Activated B cell treated with CpG ODN at 0.5 μM for 24 hours (primary cell): ENCODE data around the gene RNF225. TPM values are rescaled to one million over a fixed set of nuclear protein-coding genes. Genes with fewer than 3 reads are reported as not detected.

Experiments used
- ATAC-seq: fragments of 200-7000 bp; cut with Tn5 transposase; one replicate; pipeline ENCODE4 v1.10.0; 2021; ENCODE audit warnings: low read depth, mild to moderate bottlenecking, moderate library complexity
- CTCF ChIA-PET: fragments of 350-600 bp; sonication (Branson Sonifier 250); formaldehyde crosslinking; loops from one replicate; lab custom pipeline; 2021; ENCODE audit warnings: antibody characterized with exemption; lab: Charles Lee
- POLR2A ChIA-PET: fragments of 350-600 bp; sonication (Branson Sonifier 250); formaldehyde crosslinking; loops from one replicate; lab custom pipeline; 2021; ENCODE audit warnings: antibody characterized with exemption; lab: Charles Lee
- DNase-seq: peaks from one replicate; pipeline ENCODE4 v3.0.0; 2022
- H3K27ac Mint-ChIP-seq: one replicate; pipeline ENCODE4 v1.8.0; 2020; ENCODE audit warnings: mixed read lengths
- H3K27me3 Mint-ChIP-seq: one replicate; pipeline ENCODE4 v1.8.0; 2021; ENCODE audit warnings: mixed read lengths
- H3K36me3 Mint-ChIP-seq: one replicate; pipeline ENCODE4 v1.8.0; 2021; ENCODE audit warnings: low read depth, mixed read lengths
- H3K4me1 Mint-ChIP-seq: one replicate; pipeline ENCODE4 v1.8.0; 2021; ENCODE audit warnings: mixed read lengths
- H3K4me3 Mint-ChIP-seq: one replicate; pipeline ENCODE4 v1.8.0; 2020; ENCODE audit warnings: mild to moderate bottlenecking, mixed read lengths
- H3K9me3 Mint-ChIP-seq: one replicate; pipeline ENCODE4 v1.8.0; 2020; ENCODE audit warnings: mixed read lengths
- CTCF ChIP-seq: fragments of 200-600 bp; IDR thresholded peaks from one replicate; pipeline ENCODE4 v1.8.0; 2022; ENCODE audit warnings: antibody characterized with exemption, mild to moderate bottlenecking
- intact Hi-C: fragments of 100-400 bp; cut with micrococcal nuclease; formaldehyde crosslinking; loops from one replicate; pipeline ENCODE4 v1.15.1; 2024
- total RNA-seq: library from RNA; stranded (reverse); gene quantifications from 2 replicates; pipeline ENCODE4 v1.2.3, GENCODE V29; 2022

The RNF225 gene
- total RNA-seq, 1 donor from 2014 or later = not detected

DNA sequence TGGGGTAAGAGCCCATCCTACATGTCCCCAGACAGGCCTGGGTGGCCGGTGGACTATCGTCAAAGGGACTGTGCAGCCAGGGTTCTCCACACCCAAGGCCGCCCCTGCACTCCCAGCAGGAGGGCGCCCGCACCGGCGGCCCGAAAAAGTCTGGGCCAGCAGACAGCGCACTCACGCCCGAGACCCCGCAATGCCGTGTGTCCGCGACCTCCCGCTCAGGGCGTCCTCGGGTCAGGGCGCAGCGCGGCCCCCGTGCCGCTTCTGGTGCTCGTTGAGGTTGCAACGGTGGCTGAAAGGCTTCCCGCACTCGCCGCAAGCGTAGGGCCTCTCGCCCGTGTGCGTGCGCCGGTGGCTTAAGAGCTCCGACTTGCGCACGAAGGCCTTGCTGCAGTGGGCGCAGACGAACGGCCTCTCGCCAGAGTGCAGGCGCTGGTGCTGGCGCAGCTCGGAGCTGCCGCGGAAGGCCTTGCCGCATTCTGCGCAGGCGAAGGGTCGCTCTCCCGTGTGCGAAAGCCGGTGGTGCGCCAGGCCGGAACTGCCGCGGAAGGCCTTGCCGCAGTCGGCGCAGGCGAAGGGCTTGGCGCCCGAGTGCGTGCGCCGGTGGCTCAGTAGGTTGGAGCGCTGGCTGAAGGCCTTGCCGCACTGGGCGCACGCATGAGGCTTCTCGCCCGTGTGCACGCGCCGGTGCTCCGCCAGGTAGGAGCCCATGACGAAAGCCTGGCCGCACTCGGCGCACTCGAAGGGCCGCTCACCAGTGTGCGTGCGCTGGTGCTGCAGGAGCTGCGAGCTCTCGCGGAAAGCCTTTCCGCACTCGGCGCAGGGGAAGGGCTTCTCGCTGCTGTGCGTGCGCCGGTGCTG is 39.3 kb upstream of the RNF225 start:
- Mint-ChIP-seq H3K4me3 (peak overlapping the region; percentile 56), H3K4me1 (peaks cover 18% of the 10 kb centered on the region), H3K27me3 (peaks cover 2% of the 10 kb centered on the region), H3K9me3 (no peaks in the 10 kb centered on the region), H3K36me3 (no peaks in the 10 kb centered on the region), H3K27ac (no peak overlapping the region)
- no peak for TF ChIP-seq CTCF
- CTCF ChIA-PET = no interaction called here
- DNase-seq (no peak), ATAC-seq (peak; percentile 69)
- POLR2A ChIA-PET = interaction anchor here (0.5 to 1.8 kb wide), 5 partner anchors 9 to 202 kb away, joined by 3 to 14 read pairs (median 4); partner anchors contain the start of gene ZSCAN22
- intact Hi-C loops = no loop called here

DNA sequence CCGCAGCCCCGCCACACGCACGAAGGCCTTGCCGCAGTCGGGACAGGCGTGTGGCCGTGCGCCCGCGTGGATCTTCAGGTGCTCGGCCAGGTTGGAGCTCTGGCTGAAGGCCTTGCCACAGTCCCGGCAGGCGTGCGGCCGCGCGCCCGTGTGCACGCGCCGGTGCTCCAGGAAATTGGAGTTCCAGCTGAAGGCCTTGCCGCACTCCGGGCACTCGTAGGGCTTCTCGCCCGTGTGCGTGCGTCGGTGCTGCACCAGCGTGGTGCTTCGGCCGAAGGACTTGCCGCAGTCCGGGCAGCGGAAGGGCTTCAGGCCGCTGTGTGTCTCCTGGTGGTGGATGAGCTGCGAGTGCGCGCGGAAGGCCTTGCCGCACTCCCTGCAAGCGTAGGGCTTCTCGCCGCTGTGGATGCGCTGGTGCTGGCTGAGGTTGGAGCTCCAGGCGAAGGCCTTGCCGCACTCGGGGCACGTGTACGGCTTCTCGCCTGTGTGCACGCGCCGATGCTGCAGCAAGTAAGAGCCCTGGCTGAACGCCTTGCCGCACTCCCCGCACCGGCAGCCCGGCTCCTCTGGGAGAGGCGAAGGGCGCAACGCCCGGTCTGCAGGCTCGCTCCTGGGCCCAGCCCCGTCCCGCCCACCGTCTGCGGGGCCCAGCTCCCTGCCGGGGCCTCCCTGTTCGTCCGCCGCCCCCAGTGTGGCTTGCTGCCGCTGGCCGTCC is 38.5 kb upstream of the RNF225 start:
- ATAC-seq = no peak
- POLR2A ChIA-PET = interaction anchor here (1.2 to 1.8 kb wide), 3 partner anchors 10 to 30 kb away, joined by 3 to 14 read pairs (median 6); partner anchors contain the start of gene ZSCAN22
- CTCF ChIA-PET = no interaction called here

DNA sequence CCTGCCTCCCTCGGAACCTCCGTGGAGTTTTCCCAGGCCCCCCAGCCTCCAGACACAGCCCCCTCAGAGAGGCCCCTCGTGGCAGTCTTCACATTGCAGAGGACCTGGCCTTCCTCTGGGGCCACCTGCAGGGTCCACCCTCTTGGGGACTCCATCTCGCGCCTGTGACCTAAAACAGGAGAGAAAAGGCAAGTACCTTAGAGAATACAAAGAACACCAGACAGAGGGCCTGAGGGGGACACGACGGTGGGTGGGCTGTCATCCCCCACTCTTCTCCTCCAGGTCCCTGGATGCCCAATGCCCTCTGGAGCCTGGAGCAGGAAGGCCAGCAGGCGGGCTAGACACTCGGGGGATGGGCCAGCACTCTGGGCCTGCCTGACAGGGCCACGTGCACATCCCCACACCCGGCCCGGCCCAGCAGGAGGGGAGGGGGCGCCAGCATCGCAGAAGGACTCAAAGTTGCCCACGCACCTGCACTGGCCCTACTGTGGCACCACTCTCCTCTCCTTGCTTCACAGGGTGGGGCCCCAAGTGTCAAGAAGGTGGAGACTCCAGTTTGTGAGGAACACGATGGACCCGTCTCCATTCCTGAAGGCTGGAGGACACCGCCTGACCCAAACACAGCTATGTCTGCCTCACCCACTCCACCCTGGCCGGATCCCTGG is 37.8 kb upstream of the RNF225 start:
- POLR2A ChIA-PET = no interaction called here
- peaks cover 5% of the 10 kb centered on the region for H3K36me3 Mint-ChIP-seq
- no peak overlapping the region for H3K27ac Mint-ChIP-seq
- TF ChIP-seq CTCF = no peak
- peaks cover 2% of the 10 kb centered on the region for H3K27me3 Mint-ChIP-seq
- H3K9me3 Mint-ChIP-seq = no peaks in the 10 kb centered on the region
- H3K4me3 Mint-ChIP-seq = no peak overlapping the region
- intact Hi-C loops = no loop called here
- no peak for DNase-seq
- peaks cover 24% of the 10 kb centered on the region for H3K4me1 Mint-ChIP-seq
- ATAC-seq = no peak
- CTCF ChIA-PET = no interaction called here

More for the DNA sequence above, 38.5 kb upstream of the RNF225 start:
- Mint-ChIP-seq H3K27ac (no peak overlapping the region), H3K27me3 (peaks cover 2% of the 10 kb centered on the region), H3K36me3 (peaks cover 1% of the 10 kb centered on the region), H3K4me3 (peak overlapping the region; percentile 56), H3K4me1 (peaks cover 21% of the 10 kb centered on the region), H3K9me3 (no peaks in the 10 kb centered on the region)
- intact Hi-C loops = no loop called here
- no peak for DNase-seq
- TF ChIP-seq CTCF = no peak

DNA sequence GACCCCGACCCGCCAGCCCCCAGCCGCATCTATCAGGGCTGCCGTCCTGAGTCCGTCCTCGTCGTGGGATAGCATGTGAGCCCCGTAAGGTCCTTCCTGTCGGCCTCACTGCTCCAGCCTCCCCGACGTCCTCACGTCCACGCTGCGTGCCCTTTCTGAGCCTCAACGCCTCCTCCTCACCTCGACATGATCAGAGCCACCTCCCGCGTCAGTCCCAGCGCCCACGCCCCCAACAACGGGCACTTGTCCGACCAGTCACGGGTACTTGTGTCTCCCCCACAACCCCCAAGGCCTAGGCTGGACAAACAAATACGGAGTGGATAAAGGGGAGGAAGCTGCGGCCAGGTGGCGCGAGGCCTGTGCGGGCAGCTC is 33.6 kb upstream of the RNF225 start:
- no peak for TF ChIP-seq CTCF
- peaks cover 5% of the 10 kb centered on the region for H3K36me3 Mint-ChIP-seq
- DNase-seq (no peak), ATAC-seq (peak; percentile 13)
- peak overlapping the region; percentile 97 for H3K27ac Mint-ChIP-seq
- intact Hi-C loops = loop anchor here (1.0 to 2.0 kb wide), 13 partner anchors 15 to 210 kb away; partner anchors contain the start of genes ERVK3-1, RPS5, TRIM28 and ZBTB45
- no peaks in the 10 kb centered on the region for H3K9me3 Mint-ChIP-seq
- peaks cover 23% of the 10 kb centered on the region for H3K4me1 Mint-ChIP-seq
- peaks cover 2% of the 10 kb centered on the region for H3K27me3 Mint-ChIP-seq
- ChIA-PET CTCF (interaction anchor here (1.3 to 1.7 kb wide), 4 partner anchors 15 to 158 kb away, joined by 3 to 6 read pairs (median 4); partner anchors contain the start of genes ZBTB45 and ZNF837), POLR2A (interaction anchor here (0.6 to 3.4 kb wide), 35 partner anchors 12 to 973 kb away, joined by 3 to 90 read pairs (median 6); partner anchors contain the start of genes CHMP2A, ERVK3-1, RPS5 and TRIM28)
- H3K4me3 Mint-ChIP-seq = peak overlapping the region; percentile 95
